Measurements from ENCODE around the gene INSIG1. TPM values are rescaled to one million over a fixed set of nuclear protein-coding genes. Genes with fewer than 3 reads are reported as not detected.
A peak's percentile ranks its signal among the peaks of the same experiment; 100 is the strongest.

INSIG1 gene
- total RNA-seq, 1 donor from 2014 or later: 81.5 TPM

DNA sequence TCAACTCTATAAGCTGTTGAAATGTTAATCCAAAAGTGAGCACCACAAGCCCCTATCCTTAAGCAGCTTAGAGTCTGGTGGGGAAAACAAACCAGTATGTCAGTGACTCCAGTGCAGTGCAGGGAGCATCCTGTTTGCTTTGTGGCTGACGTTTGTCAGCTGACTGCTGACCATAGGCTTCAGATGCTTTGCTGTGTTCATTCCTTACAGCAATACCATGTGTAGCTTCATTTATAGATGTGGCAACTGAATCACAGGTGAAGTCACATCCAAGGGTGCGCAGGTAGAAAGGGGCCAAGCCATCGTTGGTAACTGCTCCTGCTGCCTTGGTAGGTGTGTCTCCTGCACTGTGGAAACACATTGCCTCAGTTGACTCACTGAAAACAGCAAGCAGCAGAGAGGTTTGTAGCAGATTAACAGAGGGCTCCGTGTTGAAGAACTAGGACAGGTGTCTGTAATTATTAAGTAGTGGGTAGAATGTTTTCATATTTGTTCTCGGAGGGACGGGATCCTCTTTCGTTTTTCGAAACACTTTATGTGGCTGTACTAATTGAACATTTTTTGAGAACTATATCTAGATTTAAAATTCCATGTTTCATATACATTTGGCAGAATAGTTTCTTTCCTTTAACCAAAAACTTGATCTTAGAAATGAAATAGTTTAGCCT, 2.0 kb downstream of the INSIG1 start:
- peaks cover 41% of the 10 kb centered on the region for H3K4me1 Mint-ChIP-seq
- peaks cover 2% of the 10 kb centered on the region for H3K9me3 Mint-ChIP-seq
- H3K27me3 Mint-ChIP-seq (ENCODE audit: low read depth): no peaks in the 10 kb centered on the region
- H3K36me3 Mint-ChIP-seq (ENCODE audit: low read depth): peaks cover 23% of the 10 kb centered on the region
- DNase-seq (ENCODE audit: low read depth, low spot score): no peak
- TF ChIP-seq CTCF (conservative IDR thresholded peaks at IDR 0.05): no peak
- H3K4me3 Mint-ChIP-seq: peak overlapping the region; percentile 95
- no peak overlapping the region for H3K27ac Mint-ChIP-seq (ENCODE audit: unreplicated experiment)

DNA sequence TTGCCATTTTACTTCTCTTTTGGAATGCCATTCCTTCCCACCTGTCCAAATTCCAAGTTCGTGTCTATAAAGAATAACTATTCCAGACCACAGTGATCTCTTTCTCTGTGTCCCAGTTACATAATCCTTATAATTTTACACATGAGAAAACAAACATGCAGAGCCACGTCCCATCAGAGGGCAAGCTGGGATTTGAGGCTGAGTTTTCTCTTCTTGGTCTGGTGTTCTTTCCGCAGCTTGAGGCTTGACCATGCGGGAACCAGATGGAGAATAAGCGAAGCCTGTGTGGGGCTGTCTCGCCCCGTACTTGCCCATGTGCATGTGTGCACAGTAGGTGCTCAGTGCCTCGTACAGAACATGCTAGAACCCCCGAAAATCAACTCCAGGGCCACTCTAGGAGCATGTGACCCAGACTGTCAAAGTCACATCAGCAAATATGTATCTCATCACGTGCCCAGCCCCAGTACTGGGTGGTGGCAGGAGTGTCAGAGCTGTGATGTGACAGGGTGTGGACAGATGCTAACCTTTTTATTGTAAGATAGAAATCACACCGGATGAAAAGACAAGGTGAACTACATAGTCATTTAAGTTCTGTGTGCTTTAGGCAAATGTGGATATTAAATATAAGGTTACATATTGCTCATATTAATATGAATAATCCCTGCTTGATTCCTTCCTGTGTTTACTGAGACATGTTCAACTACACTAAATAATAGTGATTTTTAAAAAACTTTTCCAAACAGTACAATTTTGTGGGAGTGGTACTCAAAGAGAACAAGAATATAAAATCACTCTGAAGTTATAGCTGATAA, 3.2 kb downstream of the INSIG1 start:
- H3K27me3 Mint-ChIP-seq (ENCODE audit: low read depth): no peaks in the 10 kb centered on the region
- no peak overlapping the region for H3K27ac Mint-ChIP-seq (ENCODE audit: unreplicated experiment)
- peak overlapping the region; percentile 95 for H3K4me3 Mint-ChIP-seq
- H3K4me1 Mint-ChIP-seq: peaks cover 46% of the 10 kb centered on the region
- no peak for TF ChIP-seq CTCF (conservative IDR thresholded peaks at IDR 0.05)
- no peak for DNase-seq (ENCODE audit: low read depth, low spot score)
- H3K9me3 Mint-ChIP-seq: no peaks in the 10 kb centered on the region
- peaks cover 21% of the 10 kb centered on the region for H3K36me3 Mint-ChIP-seq (ENCODE audit: low read depth)

- H3K36me3 Mint-ChIP-seq (ENCODE audit: low read depth): peaks cover 28% of the 10 kb centered on the region
- DNase-seq (ENCODE audit: low read depth, low spot score): no peak
- no peaks in the 10 kb centered on the region for H3K27me3 Mint-ChIP-seq (ENCODE audit: low read depth)
- H3K9me3 Mint-ChIP-seq: no peaks in the 10 kb centered on the region
- H3K27ac Mint-ChIP-seq (ENCODE audit: unreplicated experiment): no peak overlapping the region
- peaks cover 37% of the 10 kb centered on the region for H3K4me1 Mint-ChIP-seq
- TF ChIP-seq CTCF (conservative IDR thresholded peaks at IDR 0.05): no peak
- H3K4me3 Mint-ChIP-seq: peak overlapping the region; percentile 59
Observed at GRCh38 chr7:155303039-155303593, 5.4 kb downstream of the INSIG1 start.

- Mint-ChIP-seq H3K4me1 (peaks cover 37% of the 10 kb centered on the region), H3K9me3 (no peaks in the 10 kb centered on the region), H3K4me3 (peak overlapping the region; percentile 41), H3K36me3 (ENCODE audit: low read depth) (peaks cover 33% of the 10 kb centered on the region), H3K27me3 (ENCODE audit: low read depth) (no peaks in the 10 kb centered on the region), H3K27ac (ENCODE audit: unreplicated experiment) (no peak overlapping the region)
- no peak for DNase-seq (ENCODE audit: low read depth, low spot score)
- no peak for TF ChIP-seq CTCF (conservative IDR thresholded peaks at IDR 0.05)
Observed at GRCh38 chr7:155303897-155304296, 6.2 kb downstream of the INSIG1 start.

GRCh38 chr7:155305231-155305904, 7.7 kb downstream of the INSIG1 start:
- Mint-ChIP-seq H3K27ac (ENCODE audit: unreplicated experiment) (peak overlapping the region; percentile 3), H3K36me3 (ENCODE audit: low read depth) (peaks cover 34% of the 10 kb centered on the region), H3K9me3 (no peaks in the 10 kb centered on the region), H3K4me3 (peak overlapping the region; percentile 51), H3K27me3 (ENCODE audit: low read depth) (no peaks in the 10 kb centered on the region), H3K4me1 (peaks cover 26% of the 10 kb centered on the region)
- TF ChIP-seq CTCF (conservative IDR thresholded peaks at IDR 0.05): no peak
- DNase-seq (ENCODE audit: low read depth, low spot score): no peak

Data from neural crest cell (in vitro differentiated cells).